ENCODE data around the gene EBNA1BP2. TPM values are rescaled to one million over a fixed set of nuclear protein-coding genes. Genes with fewer than 3 reads are reported as not detected.

Gene EBNA1BP2
- total and polyA plus RNA-seq, 10 of the 15 experiments (the other 5 are each of a cell fraction or from before 2014, with no cell fraction given), result 57.5 to 275 (median 133) TPM

GRCh38 chr1:43171312-43171875, 696 bp downstream of the EBNA1BP2 start:
- DNase-seq (ENCODE audit: low read depth, low spot score), result no peak
- intact Hi-C loops (cut with micrococcal nuclease; ENCODE audit: unreplicated experiment), result no loop called here
- peak overlapping the region; percentile 74 for H3K27ac ChIP-seq (ENCODE audit: control insufficient read depth, insufficient read depth)

GRCh38 chr1:43165765-43166164, 6.3 kb downstream of the EBNA1BP2 start:
- no TSS peak for BruUV-seq (replicated peaks)
- CTCF ChIA-PET, result no interaction called here
- no peak for TF ChIP-seq TARDBP (IDR thresholded peaks at IDR 0.05; ENCODE audit: borderline replicate concordance)
- no peak for TF ChIP-seq TBL1XR1 (IDR thresholded peaks at IDR 0.05; ENCODE audit: low read depth, low read length)
- no peak for TF ChIP-seq MTA3 (IDR thresholded peaks at IDR 0.05; ENCODE audit: borderline replicate concordance, low read length)
- TF ChIP-seq PML (IDR thresholded peaks at IDR 0.05; ENCODE audit: low read length), result no peak
- TF ChIP-seq, protein P1, sequence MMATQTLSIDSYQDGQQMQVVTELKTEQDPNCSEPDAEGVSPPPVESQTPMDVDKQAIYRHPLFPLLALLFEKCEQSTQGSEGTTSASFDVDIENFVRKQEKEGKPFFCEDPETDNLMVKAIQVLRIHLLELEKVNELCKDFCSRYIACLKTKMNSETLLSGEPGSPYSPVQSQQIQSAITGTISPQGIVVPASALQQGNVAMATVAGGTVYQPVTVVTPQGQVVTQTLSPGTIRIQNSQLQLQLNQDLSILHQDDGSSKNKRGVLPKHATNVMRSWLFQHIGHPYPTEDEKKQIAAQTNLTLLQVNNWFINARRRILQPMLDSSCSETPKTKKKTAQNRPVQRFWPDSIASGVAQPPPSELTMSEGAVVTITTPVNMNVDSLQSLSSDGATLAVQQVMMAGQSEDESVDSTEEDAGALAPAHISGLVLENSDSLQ (IDR thresholded peaks at IDR 0.05), result no peak
- no peak for TF ChIP-seq ZBTB4 (CRISPR knock-in tag; IDR thresholded peaks at IDR 0.05)
- no peak for TF ChIP-seq FOXM1 (IDR thresholded peaks at IDR 0.05; ENCODE audit: low read depth, low read length)
- no peak for TF ChIP-seq LARP7 (IDR thresholded peaks at IDR 0.05)

More at GRCh38 chr1:43171312-43171875, 696 bp downstream of the EBNA1BP2 start:
- 14% methylated on average over 17 of the region's 17 CpGs for WGBS (ENCODE audit: insufficient coverage, insufficient replicate concordance, low lambda C conversion rate, missing lambda C conversion rate)
- TF ChIP-seq IKZF2 (IDR thresholded peaks at IDR 0.05) (no peak), MLLT1 (IDR thresholded peaks at IDR 0.05) (peak; percentile 22; the same call in 1 of the 2 replicates)
- FAIRE-seq (no peak), ATAC-seq (no peak)
- H3K9ac ChIP-seq (ENCODE audit: control insufficient read depth, insufficient read depth, low read length), result peak overlapping the region; percentile 87
- H2AFZ ChIP-seq (ENCODE audit: control insufficient read depth, low read depth, low read length), result peak overlapping the region; percentile 99
- H4K20me1 ChIP-seq (ENCODE audit: control insufficient read depth, insufficient read depth), result no peaks in the 10 kb centered on the region
- peak overlapping the region; percentile 90 for H3K4me3 ChIP-seq
- POLR2A ChIA-PET, result interaction anchor here (1.2 kb wide), 1 partner anchor 219 kb away, joined by 3 read pairs; no protein-coding TSS in a partner anchor
- H3K79me2 ChIP-seq (ENCODE audit: control insufficient read depth, insufficient read depth, low read length), result peaks cover 23% of the 10 kb centered on the region
- H3K4me2 ChIP-seq (ENCODE audit: control insufficient read depth, insufficient read depth), result peak overlapping the region; percentile 53
- RAD21 ChIA-PET (ENCODE audit: unreplicated experiment), result interaction anchor here (0.9 to 1.1 kb wide), 2 partner anchors 23 to 55 kb away, joined by 3 read pairs; no protein-coding TSS in a partner anchor
- no TSS peak for BruUV-seq (replicated peaks)
- H3K36me3 ChIP-seq (ENCODE audit: control insufficient read depth in 2 of 2, insufficient read depth in 2 of 2, low read length in 1 of 2), result peaks cover 2 to 20% of the 10 kb centered on the region in 2 experiments
- H3K4me1 ChIP-seq (ENCODE audit: control insufficient read depth, insufficient read depth, low read length), result peaks cover 5% of the 10 kb centered on the region; the same call in 1 of the 2 replicates
- CTCF ChIA-PET, result interaction anchor here (1.0 to 2.0 kb wide), 4 partner anchors 49 to 98 kb away, joined by 3 to 11 read pairs (median 3); no protein-coding TSS in a partner anchor
- H3K9me3 ChIP-seq (replicated peaks; ENCODE audit: control insufficient read depth, insufficient read depth, low read length), result no peaks in the 10 kb centered on the region
- in situ Hi-C loops (cut with MboI), result no loop called here
- H3K27me3 ChIP-seq (replicated peaks in 1 of 2; ENCODE audit: control insufficient read depth in 2 of 2, insufficient read depth in 2 of 2, low read length in 1 of 2), result no peaks in the 10 kb centered on the region; a peak in 1 of 4 replicates
- SMC1A ChIA-PET (ENCODE audit: uncharacterized antibody, unreplicated experiment), result interaction anchor here (1.2 kb wide), 2 partner anchors 26 to 56 kb away, joined by 4 read pairs; no protein-coding TSS in a partner anchor

More at GRCh38 chr1:43165765-43166164, 6.3 kb downstream of the EBNA1BP2 start:
- peaks cover 4% of the 10 kb centered on the region; the same call in 1 of the 2 replicates for H3K4me1 ChIP-seq (ENCODE audit: control insufficient read depth, insufficient read depth, low read length)
- POLR2A ChIA-PET, result no interaction called here
- H3K27me3 ChIP-seq (replicated peaks in 1 of 2; ENCODE audit: control insufficient read depth in 2 of 2, insufficient read depth in 2 of 2, low read length in 1 of 2), result no peaks in the 10 kb centered on the region
- H4K20me1 ChIP-seq (ENCODE audit: control insufficient read depth, insufficient read depth), result no peaks in the 10 kb centered on the region
- DNase-seq (ENCODE audit: low read depth, low spot score) (no peak), FAIRE-seq (no peak), ATAC-seq (no peak)
- no peak overlapping the region for H3K4me3 ChIP-seq
- 79% methylated on average over 5 of the region's 5 CpGs for WGBS (ENCODE audit: insufficient coverage, insufficient replicate concordance, low lambda C conversion rate, missing lambda C conversion rate)
- SMC1A ChIA-PET (ENCODE audit: uncharacterized antibody, unreplicated experiment), result no interaction called here
- H3K36me3 ChIP-seq (ENCODE audit: control insufficient read depth in 2 of 2, insufficient read depth in 2 of 2, low read length in 1 of 2), result peaks cover 2 to 24% of the 10 kb centered on the region in 2 experiments
- H3K27ac ChIP-seq (ENCODE audit: control insufficient read depth, insufficient read depth), result no peak overlapping the region
- intact Hi-C loops (cut with micrococcal nuclease; ENCODE audit: unreplicated experiment) (no loop called here), in situ Hi-C loops (cut with MboI) (no loop called here)
- H3K9ac ChIP-seq (ENCODE audit: control insufficient read depth, insufficient read depth, low read length), result no peak overlapping the region
- H3K9me3 ChIP-seq (replicated peaks; ENCODE audit: control insufficient read depth, insufficient read depth, low read length), result no peaks in the 10 kb centered on the region
- H3K4me2 ChIP-seq (ENCODE audit: control insufficient read depth, insufficient read depth), result no peak overlapping the region
- RAD21 ChIA-PET (ENCODE audit: unreplicated experiment), result no interaction called here
- H2AFZ ChIP-seq (ENCODE audit: control insufficient read depth, low read depth, low read length), result no peak overlapping the region
- peaks cover 8% of the 10 kb centered on the region for H3K79me2 ChIP-seq (ENCODE audit: control insufficient read depth, insufficient read depth, low read length)
